Measurements from ENCODE around the gene MBLAC2.

DNA sequence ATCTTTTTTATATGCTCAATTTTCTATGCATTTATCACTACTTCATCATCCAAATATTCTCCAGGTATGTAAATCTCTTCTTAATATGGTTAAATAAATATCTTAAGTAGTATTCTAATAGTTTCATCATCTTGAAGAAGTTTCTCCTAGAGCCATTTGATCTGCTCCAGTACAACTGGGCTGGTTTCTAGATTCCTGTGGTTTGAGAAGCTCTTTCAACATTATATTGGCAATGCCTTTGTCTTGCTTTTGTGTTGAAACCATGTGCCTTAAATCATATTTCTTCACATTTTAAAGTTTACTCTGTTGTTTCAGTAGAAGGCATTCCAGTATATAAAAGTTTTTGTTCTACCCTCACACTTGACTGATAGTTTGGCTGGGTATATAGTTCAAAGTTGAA, 27.6 kb downstream of the MBLAC2 start:
- TF ChIP-seq EP300 (IDR thresholded peaks at IDR 0.05) (no peak), POLR2A (IDR thresholded peaks at IDR 0.05) (no peak)

All from ovary (tissue), 1 donor.